Pulmonary artery endothelial cell (primary cell): Measurements from ENCODE around the gene AGBL3. TPM values are rescaled to one million over a fixed set of nuclear protein-coding genes. Genes with fewer than 3 reads are reported as not detected.
A peak's percentile ranks its signal among the peaks of the same experiment; 100 is the strongest.
"Not testable (repeated sequence)": the region's sequence is repeated elsewhere in the genome, so short reads cannot be mapped to it uniquely, and the experiment has no call there.

Experiments used
- DNase-seq: peaks from one replicate; pipeline ENCODE4 v3.0.0-alpha.2; 2011; ENCODE audit warnings: low read depth, low spot score
- total RNA-seq: library from RNA; depleted of rRNA; stranded (reverse); fragments of >200 nt; gene quantifications from 2 replicates; pipeline ENCODE4 v1.2.3, GENCODE V29; 2014

The AGBL3 gene
- total RNA-seq, 1 donor from 2014 or later: 1.5 TPM

DNA sequence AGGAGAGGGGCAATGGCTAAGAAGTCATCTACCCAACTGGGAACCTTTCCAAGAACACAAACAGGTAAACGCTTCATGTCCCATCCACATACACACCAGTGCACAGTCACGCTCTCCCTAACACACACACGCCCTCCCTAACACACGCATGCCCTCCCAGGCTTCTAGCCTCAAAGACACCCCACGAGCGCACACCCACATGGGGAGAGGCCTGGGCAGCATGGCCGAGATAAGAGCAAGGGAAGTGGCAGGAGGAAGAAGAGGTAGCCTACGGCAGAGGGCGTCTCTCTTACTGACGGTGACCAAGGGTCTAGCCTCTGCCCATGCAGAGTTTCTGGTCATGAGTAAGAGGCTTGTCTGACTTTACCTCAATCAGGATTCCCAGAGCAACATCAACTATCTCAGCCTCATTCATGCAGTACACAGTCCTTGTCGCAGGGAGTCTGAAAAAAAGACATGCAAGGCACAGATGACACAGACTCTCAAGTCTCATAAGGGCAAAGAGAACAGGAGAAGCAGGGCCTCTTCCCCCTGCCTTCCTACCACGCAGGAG, 181.1 kb downstream of the AGBL3 start:
- DNase-seq: no peak

DNA sequence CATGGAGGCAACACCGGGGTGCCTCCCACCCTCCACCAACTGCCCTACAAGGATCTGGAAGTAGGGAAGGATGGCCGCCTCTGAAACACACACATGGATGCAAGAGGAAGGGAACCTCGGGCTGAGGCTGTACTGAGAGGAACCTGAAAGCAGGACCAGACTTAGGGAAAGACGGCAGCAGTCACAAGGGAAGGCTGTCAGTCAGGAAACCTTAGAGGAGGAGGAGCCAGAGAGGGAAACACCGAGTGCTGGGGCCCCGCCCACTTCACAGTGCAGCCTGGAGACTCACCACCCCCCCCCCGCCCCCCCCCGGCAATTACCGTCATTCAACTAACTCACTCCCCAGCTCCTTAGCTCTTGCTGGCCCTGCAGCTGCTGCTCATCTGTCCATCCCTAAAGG, 181.7 kb downstream of the AGBL3 start:
- no peak for DNase-seq

DNA sequence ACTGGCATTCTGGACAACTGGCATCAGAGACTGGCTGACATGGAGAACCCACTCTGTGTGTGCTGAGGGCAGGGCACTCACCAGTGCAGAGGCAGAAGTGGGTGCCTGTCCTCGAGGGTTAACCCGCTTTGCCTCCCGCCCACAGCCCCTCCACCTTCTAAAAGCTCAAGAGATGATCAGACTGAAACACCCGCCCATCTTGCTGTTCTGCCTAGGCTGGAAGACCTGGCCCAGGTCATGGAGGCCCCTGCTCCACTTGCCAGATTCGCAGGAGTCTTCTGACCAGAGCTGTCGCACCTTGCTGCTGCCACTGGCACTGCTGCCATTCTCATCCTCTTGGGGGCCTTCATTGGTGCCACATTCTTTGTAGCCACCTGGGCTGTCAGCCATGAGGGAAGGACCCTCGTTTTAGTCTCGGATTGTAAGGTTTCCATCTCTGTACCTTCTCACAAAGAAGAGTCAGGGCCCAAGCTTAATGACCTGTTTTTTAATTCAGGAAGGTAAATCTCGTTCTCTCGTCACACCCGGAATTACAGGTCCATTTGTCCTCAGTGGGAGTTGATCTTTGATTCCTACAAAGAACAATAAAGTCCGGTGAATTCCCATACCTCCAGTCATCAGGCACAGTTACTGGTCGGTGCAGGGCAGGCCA, 182.3 kb downstream of the AGBL3 start:
- no peak for DNase-seq

DNA sequence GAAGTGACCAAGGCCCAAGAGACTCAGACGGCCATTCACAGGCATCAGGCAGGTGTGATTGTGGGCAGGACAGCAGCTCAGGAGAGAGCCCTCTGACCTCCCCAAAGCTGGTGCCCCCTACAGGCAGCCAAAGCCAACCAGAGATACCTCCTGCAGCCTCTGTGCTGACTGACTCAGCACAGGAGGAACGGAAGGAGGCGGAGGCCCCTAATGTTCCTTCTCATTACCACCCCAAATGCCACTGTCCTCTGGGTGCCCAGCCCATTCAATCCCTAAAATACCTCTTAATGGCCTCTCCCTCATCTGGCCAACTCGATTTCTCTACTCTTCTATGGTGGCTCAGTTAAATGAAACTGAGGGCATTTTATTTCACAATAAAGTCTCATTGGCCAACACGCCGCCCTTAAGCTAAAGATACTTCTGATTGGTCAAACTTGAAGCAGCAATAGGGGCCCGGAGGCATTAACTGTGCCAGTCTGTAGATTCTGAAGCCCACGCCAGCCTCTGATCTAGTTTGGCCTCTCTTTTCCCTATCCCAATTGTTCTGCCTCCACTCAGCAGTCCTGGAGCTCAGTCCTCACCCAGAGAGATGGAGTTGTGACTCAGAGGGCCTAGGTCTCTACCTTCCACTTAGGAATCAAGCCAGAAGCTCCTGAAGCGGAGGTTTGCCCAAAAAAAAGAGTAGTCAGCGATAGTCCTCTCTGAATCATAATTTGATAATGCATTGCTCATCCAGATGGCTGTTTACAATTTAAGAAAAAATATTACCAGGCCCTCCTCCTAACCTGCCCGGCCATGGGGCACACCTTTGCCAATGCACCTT, 183.0 kb downstream of the AGBL3 start:
- no peak for DNase-seq

DNA sequence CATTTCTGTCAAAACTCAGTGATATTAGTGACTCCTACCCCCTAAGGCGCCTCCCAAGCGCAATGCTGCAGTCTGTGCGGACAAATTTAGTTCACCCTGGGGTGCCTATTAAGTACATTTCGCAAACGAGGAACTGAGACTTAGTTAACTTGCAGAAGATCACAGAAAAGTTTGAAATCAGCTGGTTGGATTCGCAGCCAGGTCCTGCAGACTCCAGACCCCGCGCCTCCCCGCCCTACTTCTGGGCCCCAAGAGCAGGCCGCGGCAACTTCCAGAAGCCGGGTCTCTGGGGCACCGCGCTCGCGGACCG, 183.6 kb downstream of the AGBL3 start:
- DNase-seq: no peak

DNA sequence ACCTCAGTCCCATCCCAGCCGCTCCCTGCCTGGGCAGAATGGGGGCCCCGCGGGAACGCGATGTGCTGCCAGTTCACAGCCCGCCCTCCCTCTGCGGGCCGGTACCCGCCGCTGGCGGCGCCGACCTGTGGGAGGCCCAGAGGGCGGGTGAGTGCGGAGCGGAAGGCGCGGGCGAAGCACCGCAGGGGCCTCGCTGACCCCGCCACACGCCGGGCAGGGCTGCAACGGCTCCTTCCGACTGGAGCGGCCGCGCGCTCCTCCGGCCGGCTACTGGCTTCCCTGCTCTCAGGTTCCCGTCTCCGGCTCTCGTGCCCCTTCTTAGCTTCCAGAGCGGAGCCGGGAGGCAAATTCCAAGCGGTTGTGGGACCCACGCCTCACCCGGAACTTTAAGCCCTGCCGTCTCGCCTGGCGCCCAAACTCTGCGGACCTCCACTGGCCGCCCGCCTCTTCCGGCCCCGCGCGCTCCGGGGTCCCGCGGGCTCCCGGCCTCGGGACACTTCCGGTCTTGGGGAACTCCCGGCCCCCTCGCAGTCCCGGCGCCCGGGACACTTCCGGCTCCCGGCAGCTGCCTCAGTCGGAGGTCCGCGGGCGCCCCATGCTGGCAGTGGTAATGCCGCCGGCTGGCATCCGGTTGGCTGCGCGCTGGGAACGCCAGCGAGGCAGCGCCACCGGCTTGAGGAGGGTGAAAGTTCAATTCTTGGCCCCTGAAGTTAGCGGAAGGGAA, 184.1 kb downstream of the AGBL3 start, which contains the start of gene CYREN:
Gene CYREN, minus strand, starts transcription at position 434 of the 724 bp plus-strand sequence. CDS start 1,785 bp downstream, outside the sequence.
- DNase-seq: peak; percentile 82

DNA sequence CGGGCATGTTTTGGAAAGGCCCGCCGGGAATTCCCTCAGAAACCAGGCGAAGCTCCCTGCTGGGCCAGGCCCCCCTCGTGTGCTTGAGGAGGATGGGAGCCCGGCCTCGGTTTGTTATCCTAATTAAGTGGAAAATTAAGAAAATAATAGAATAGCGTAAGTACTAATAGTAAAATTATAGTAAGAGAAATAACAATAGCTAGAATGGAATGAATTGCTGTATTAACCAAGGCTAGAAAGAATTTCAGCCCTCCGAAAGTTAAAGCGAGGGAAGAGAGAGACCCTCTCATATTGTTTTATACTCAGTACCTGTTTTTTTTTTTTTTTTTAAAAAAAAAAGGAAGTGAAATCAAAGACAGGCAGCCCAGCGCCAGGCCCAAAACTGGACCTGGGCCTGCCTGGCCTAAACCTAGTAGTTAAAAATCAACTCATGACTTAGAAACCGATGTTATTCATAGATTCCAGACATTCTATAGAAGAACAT, 184.7 kb downstream of the AGBL3 start:
- not testable (repeated sequence) for DNase-seq

DNA sequence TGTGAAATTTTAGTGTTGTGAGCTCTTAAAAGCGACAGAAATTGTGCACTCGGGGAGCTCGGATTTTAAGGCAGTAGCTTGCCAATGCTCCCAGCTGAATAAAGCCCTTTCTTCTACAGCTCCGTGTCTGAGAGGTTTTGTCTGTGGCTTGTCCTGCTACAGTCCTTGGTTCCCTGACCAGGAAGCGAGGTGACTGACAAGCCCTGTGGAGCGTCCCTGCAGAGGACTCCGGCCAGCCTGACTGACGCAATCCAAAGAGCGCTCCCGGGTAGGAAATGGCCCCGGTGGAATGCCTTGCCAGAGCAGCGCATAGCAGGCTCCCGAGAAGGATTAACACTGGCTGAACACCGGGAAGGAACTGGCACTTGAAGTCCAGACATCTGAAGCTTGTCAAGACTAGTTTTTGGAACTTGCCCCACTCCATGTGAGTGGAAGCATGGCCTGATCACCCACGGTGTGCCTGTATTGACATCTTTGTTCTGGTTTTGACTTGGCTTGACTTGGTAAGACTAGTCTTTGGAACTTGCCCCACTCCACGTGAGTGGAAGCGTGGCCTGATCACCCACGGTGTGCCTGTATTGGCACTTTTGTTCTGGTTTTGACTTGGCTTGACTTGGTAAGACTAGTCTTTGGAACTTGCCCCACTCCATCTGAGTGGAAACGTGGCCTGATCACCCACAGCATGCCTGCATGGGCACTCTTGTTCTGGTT, 185.4 kb downstream of the AGBL3 start:
- DNase-seq: not testable (repeated sequence)

DNA sequence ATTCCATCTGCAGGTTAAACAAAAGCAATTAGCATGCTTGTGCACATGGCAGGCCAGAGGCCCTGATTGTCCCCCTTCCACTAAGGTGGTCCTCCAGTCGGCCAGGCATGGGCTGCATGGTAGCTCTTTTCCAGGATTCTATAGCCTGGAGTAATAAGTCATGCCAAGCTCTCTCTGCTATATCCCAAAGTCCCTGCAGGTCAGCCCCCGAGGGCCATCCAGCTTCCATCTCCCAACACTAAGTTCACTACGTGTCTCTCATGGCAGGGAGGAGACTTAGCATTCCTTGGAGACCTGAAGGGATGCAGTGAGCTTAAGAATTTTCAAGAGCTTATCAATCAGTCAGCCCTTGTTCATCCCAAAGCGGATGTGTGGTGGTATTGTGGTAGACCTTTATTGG, 187.6 kb downstream of the AGBL3 start:
- DNase-seq: not testable (repeated sequence)

DNA sequence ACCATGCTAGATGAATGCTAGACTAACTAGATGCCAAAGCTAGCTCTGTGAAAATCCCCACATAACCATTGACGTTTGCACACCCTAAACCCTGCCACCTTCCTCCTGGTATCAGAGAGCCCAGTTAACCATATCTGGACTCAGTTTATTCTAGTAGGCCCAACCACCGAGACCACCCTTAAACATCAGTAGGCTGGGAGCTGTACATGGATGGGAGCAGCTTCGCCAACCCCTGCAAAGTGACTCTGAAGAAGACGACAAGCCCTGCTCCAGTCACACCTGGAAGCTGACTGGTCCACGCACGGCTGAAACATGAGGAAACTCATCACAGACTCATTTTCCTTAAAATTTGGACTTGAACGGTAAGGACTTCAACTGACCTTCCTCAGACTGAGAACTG, 188.6 kb downstream of the AGBL3 start:
- DNase-seq: no peak

DNA sequence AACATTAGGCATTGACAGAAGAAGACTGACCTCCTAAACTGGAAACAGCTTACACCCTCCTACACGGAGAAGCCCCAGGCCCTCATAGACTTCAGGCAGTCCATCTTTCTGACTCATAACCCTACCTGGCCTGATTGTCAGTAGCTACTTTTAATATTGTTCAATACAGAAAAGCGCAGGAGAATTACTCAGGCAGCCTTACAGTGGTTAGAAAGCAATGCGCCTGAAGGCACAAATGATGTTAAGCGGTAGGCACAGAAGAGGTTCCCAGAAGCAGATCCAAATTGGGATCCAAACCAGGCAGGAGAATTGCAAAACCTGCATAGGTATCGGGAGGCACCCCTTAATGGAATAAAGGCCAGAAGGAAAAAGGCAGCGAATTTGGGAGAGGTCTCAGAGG, 189.6 kb downstream of the AGBL3 start:
- no peak for DNase-seq

DNA sequence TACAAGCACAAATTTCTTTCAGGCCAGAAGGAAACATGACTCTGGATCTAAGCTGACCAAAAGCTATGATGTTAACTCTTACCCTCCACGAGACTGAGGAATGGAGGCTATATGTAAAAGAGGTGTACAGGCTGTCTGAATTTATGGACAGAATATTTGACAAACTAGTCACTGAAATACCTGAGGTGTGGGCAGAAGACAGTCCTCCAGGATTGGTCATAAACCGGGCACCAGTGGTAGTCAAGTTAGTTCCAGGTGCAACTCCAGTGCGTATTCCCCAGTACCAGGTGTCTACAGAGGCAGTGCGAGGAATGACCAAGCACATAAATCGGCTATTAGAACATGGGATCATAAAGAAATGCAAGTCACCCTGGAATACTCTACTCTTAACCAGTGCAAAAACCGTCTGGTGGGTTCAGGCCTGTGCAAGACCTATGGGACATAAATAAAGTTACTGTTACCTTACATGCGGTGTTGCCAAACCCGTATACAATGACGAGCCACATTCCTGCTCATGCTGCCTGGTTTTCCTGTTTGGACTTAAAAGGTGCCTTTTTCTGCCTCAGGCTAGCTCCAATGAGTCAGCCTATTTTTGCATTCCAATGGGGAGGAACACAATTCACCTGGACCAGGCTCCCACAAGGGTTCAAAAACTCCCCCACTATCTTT, 190.9 kb downstream of the AGBL3 start:
- no peak for DNase-seq

DNA sequence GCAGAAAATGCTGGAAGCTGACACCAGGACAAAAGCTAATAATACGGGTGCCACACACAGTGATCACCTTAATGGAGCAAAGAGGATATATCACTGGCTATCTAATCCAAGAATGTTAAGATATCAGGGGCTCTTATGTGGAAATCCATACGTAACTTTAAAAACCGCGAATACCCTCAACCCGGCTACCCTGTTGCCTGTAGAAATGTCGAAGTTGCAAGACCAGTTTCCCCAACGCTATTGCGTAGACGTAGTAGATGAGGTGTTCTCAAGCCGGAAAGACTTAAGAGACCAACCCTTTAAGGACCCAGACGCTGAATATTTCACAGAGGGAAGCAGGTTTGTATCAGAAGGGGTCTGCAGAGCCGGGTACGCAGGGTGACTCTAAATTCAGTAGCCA, 192.1 kb downstream of the AGBL3 start:
- DNase-seq: no peak

DNA sequence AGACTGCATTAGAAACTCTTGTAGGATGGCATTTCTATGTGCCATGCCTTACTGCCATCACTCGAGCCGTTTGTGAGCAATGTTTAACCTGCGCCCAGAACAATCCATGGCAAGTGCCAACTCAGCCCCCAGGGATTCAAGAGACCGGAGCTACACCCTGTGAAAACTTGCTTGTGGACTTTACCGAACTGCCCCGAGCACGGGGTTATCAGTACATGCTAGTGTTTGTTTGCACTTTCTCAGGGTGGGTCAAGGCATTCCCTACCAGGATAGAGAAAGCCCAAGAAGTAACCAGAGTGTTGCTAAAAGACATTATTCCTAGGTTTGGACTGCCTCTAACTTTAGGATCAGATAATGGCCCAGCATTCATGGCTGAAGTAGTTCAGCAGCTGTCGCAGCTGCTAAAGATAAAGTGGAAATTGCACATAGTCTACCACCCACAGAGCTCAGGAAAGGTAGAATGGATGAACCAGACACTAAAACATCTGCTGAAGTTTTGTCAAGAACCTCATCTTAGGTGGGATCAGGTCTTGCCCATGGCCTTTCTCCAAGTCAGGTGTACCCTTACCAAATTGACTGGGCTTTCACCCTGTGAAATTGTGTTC, 193.1 kb downstream of the AGBL3 start:
- no peak for DNase-seq

DNA sequence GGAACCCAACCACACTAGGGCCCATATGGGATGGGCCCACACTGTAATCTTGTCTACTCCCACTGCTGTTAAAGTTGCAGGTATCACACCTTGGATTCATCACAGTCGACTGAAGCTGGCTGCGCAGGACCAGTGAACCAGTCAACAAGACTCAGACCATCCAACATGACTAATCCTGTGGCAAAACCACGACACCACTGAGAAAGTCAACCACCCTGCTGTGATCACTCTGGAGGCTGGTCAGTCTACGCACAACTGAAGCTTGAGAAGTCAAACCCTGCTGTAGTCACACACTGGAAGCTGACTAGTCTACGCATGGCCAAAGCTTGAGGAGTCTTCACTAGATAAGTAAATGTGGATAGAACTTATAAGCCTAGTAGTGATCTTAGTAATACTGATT, 193.8 kb downstream of the AGBL3 start:
- DNase-seq: no peak

DNA sequence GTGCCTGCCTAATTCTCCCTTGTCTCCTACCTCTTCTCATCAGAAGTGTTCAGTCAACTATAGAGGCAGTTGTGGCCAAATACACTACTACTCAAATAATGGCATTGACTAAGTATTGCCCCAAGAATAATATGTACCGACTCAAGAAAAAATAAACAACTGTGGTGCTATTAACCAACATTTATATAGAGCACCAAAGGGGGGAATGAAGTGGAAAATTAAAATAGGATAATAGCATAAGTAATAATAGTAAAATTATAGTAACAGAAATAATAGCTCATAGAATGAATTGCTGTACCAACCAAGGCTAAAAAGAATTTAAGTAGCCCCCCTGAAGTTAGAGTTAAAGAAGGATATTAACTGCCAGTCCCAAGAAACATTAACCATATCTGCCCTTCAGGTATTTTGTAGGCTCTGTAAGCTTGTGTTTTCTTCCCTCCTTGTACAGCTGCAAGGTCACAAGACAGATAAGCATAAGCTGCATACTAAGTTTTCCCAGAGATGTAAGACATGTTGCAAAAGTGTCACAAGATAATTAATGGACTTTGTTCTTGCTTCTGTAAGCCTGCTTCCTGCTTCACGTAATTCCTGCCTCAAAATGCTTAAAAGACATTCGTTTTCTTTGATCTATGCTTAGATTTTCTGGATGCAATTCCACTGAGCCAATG, 195.1 kb downstream of the AGBL3 start:
- no peak for DNase-seq

DNA sequence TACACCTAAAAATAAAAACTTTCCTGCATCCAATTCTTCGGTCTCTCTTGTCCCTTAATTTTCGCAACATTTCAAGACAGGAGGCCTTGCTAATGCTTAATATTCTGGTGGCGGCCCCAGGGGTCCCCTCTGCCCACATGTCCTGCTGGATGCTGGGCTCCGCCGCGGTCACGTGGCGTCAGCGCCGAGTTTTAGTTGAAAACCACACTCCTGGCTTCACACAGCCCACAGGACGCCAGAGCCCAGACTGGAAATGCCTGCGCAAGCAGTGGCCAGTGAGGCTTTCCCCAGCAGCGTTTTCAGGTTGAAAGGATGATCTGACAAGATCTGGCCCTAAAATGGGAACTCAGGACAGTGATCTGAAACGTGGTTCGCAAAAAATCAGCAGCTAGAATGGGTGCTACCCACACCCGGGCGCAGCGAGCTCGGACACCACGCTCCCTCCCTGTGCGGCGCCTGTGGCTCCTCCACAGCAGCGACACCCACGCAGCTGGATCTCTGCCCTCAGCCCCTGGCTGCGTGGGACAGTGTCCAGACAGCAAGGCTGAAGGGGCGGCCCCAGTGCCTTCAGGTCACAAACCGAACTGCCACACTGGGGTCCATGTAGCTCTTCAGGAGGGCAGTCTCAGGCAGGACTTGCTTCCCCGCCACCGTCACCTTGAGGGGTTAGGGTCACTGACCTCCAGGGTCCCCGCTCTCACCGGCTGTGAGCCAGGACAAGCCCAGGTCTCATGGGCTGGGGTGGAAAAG, 195.8 kb downstream of the AGBL3 start:
- DNase-seq: no peak

DNA sequence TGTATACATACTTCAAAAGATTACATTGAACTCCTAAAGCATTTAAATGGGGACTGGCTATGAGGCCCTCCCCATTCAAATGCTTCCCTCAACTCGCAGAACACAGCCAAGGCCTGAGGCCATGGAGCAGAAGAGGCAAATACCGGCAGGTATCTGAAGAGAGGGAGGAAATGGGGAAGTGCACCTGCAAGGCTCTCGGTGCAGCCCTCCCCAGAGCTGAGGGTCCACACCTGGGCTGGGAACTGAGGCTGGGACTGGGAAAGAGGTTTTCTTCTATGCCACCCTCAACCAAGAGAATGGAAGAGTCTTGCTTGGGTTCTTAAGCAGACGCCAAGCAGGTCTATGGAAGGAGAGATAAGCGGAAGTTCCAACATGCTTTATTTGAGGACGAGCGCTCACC, 197.2 kb downstream of the AGBL3 start:
- DNase-seq: no peak

DNA sequence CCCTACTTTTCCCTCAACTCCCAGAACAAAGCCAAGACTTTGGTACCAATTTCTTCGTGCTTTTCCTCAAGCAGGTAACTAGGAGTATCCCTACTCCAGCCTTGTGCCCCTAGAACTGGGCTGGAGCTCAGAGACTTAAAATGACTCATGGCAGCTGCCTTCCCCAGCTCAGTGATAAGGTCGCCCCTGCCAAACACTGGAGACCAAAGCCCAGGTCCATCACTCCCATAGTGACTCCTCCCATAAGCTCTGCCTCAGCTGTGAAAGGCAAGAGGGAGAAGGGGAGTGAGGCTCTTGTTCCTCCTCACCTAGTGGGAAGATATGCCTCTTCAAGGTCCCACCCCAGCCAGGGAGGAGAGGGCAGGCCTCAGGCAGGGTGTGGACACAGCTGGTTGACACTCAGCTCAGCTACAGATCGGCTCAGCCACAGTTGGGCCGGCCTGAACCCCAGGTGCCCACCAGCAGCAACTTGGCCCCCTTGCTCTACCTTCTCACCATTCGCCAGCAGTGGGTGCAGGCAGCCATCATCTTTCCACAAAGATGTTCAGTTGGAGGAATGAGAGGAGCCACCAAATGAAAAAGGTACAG, 198.0 kb downstream of the AGBL3 start:
- DNase-seq: no peak
